Esophagus squamous epithelium (tissue), 4 donors: ENCODE results near the gene LIME1.

Experiments used
- POLR2A ChIP-seq, 4 donors: fragments of 450-650 bp; IDR thresholded peaks; one replicate each; pipeline ENCODE4 v1.6.1; 2017; ENCODE audit warnings: antibody characterized with exemption in 4 of 4, mild to moderate bottlenecking in 4 of 4, moderate library complexity in 3 of 4
- TF ChIP-seq, protein P1 (sequence below), 6 experiments: fragments of 450-650 bp in 4 of 6; fragments of 200-600 bp in 2 of 6; sonication (generic) in 2 of 6; IDR thresholded peaks; one replicate each; pipeline ENCODE4 v1.5.1; 2016 to 2019; ENCODE audit warnings: antibody characterized with exemption in 6 of 6, mild to moderate bottlenecking in 4 of 6, moderate library complexity in 4 of 6

DNA sequence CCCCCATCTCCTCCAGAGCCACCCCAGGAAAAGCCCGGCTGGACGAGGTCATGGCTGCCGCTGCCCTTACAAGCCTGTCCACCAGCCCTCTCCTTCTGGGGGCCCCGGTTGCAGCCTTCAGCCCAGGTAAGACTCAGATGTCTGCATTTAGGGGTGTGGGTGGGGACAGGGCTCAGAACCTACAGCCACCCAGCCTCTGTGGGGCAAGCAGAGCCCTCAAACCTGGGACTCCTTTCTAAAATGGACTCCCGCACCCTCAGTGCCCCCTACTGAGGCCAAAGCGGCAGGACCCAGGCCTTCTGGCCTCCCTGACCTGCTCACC is 4.9 kb downstream of the LIME1 start:
- TF ChIP-seq, protein P1, sequence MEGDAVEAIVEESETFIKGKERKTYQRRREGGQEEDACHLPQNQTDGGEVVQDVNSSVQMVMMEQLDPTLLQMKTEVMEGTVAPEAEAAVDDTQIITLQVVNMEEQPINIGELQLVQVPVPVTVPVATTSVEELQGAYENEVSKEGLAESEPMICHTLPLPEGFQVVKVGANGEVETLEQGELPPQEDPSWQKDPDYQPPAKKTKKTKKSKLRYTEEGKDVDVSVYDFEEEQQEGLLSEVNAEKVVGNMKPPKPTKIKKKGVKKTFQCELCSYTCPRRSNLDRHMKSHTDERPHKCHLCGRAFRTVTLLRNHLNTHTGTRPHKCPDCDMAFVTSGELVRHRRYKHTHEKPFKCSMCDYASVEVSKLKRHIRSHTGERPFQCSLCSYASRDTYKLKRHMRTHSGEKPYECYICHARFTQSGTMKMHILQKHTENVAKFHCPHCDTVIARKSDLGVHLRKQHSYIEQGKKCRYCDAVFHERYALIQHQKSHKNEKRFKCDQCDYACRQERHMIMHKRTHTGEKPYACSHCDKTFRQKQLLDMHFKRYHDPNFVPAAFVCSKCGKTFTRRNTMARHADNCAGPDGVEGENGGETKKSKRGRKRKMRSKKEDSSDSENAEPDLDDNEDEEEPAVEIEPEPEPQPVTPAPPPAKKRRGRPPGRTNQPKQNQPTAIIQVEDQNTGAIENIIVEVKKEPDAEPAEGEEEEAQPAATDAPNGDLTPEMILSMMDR (IDR thresholded peaks at IDR 0.05): no peak
- no peak for TF ChIP-seq POLR2A (IDR thresholded peaks at IDR 0.05)
